ENCODE results near the gene SPTBN4. TPM values are rescaled to one million over a fixed set of nuclear protein-coding genes. Genes with fewer than 3 reads are reported as not detected.
"Not testable (repeated sequence)": the region's sequence is repeated elsewhere in the genome, so short reads cannot be mapped to it uniquely, and the experiment has no call there.

Gene SPTBN4
- polyA plus RNA-seq, 12 donors, result 0.14 to 0.83 (median 0.33) TPM; not detected in 2

DNA sequence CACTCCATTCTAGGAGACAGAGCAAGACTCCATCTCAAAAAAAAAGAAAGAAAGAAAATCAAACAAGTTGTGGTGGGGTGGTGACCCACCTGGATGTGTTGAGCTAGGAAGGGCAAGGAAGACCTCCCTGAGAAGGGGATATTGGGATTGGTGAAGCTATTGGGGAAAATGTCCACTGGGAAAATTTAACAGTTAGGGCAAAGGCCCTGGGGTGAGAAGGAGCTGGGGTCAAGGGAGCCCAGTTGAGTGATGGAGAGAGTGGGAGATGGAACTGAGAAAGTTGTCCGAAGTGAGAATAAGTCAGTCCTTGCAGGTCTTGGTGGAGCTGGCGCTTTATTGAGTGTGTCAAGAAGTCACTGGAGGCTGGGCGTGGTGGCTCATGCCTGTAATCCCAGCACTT, 28.5 kb upstream of the SPTBN4 start:
- DNase-seq, result no peak

DNA sequence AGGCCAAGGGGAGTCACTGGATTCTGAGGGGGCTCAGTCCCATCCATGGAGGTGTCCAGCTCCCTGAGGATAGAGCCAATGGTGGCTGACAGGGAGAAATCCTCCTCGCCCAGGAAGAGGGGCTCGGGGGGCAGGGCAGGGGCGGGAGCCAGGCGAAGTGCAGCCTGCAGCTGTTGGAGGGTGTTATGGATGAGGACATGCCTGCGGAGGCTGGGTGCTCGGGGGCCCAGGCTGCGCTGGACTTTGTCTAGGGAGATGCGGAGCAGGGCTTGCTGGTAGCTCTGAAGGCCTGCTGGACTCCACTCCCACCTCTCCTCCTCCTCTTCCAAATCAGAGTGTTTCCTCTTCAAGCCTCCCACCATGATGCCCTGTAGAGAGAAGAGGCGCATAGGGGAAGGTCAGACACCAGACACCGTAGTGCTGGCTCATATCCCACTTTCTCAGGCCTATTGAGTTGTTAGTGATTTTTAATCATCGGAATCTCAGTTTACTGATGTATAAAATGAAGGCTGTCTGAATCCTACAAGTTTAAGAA, 25.0 kb upstream of the SPTBN4 start:
- DNase-seq, result no peak

DNA sequence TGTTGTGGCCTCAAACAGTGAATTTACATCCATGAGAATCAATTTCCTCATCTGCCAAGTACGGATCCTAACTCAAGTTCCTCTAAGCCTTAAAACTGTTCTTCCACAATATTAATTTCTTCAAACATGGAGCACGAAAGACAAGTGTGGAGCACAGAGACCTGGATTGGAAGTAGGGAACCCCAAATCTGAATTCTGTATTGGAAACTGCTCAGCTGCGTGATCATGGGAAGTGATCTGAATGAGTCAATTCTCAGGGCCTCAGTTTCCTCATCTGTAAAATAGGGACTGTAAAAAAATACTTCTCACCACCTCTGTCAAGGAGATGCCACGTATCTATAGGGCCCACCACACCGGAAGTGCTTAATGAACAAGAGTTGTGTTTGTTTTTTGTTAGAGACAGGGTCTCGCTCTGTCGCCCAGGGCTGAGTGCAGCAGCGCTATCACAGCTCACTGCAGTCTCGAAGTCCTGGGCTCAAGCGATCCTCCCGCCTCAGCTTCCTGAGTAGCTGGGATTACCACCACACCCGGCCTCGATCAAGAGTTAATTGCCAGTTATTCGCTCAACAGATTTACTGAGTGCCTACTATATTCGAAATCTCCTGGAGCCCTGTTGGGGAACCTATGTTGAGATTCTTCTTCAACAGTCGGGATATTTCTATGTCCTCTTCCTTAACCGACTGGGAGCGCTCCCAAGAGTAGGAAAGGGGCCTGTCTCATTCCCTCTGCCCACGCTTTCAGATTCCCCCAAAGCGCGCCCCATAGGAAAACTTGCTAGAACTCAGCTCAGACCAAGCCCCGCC, 24.3 kb upstream of the SPTBN4 start:
- DNase-seq, result no peak

DNA sequence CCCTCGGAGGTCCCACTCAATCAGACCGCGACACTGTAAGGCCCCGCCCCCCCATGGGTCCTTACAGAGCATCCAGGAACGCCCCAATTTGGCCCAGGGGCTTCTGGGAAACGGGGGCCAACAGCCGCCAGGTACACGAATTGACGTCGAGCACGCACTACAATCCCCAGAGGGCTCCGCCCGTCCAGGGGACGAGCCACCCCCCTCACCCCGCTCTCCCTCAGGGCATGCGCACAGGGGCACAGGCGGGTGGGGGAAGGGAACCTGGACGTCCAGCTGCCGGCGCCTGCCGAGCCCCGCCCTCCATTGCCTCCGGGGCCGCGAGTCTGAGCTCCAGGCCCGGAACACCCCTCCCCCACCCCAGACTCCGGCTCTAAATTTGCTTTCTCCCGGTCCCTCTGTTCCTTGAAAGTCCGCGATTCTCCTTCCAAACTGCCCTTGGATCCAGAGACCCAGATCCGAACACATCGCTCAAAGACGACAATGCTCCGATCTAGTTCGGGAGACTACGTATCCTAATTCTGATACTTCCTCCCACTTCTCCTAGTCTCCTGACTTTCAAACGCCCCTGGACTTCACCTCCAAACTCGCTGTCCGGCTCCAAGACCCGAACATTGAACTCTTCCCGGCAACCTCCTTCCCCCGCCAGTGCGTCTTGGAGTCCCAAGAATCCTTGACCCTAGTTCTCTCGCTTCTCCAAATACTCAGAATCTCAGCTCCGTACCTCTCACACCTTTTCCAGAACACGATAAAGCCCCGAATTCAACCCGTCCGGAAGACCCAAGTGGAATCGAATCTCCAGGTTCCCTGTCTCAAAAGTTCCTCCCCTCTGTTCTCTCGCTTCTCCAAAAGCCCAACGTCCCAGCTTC, 23.4 kb upstream of the SPTBN4 start:
- DNase-seq, result peak; percentile 99

DNA sequence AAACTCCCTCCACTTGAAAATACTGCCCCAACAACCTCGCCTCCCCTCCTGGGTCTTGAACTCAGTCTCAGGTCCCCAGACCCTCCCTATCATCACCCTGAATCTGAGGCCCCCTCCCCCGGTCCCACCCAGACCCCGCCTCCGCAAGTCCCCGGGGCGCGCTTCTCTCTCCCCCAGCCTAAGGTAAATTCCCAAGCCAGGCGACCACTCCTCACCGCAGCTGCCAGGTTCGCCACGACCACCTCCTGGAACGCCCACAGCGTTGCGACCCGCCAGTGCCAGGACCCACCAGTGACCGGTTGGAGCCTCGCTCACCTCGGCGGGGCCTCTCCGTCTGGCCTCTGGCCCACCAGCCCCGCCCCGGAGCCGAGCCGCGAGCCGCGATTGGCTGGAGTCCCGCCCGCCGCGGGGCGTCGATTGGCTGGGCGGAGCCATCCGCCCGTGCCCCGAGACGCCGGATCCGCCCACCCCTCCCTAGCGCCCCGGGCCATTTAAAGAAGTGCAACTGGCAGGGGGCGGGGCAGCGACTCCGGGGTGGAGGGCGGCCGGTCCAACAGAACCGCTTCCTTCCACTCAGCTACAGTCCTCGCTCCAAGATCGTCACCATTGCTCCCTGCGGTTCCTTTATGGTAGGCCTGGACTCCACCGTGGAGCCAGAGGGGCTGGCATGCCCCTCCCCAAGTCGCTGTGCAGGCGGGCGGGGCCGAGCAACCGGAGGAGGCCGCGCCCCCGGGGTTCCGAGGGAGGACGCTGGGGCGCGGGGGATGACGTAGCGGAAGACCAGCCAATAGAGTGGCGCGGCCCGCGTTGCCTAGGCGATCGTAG, 22.6 kb upstream of the SPTBN4 start, which contains the start of gene SERTAD3:
TSS of gene SERTAD3 (minus strand) at position 336 of the 825 bp plus-strand sequence. CDS start 2,255 bp downstream, outside the sequence.
- peak; percentile 96 for DNase-seq

DNA sequence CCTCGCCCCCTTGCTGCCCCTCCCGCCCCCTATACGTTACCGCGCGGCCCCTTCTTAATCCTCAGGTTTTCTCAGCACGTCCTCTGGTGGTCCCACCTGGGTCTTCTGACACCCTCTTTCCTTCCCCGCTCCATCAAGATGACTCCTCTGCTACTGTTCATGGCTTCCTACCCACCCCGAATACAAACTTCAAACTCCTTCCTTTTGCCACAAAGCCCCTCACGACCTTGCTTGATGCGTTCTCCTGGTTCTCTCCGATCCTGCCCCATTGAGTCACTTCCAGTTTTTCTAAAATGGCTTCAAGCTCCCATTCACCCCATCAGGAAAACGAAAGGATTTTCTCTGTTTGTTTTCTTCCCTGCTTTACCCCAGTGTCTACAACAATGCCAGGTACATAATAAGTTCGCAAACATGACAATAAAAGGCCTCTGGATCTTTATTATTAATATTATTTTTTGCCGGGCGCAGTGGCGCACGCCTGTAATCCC, 21.9 kb upstream of the SPTBN4 start:
- DNase-seq, result no peak

DNA sequence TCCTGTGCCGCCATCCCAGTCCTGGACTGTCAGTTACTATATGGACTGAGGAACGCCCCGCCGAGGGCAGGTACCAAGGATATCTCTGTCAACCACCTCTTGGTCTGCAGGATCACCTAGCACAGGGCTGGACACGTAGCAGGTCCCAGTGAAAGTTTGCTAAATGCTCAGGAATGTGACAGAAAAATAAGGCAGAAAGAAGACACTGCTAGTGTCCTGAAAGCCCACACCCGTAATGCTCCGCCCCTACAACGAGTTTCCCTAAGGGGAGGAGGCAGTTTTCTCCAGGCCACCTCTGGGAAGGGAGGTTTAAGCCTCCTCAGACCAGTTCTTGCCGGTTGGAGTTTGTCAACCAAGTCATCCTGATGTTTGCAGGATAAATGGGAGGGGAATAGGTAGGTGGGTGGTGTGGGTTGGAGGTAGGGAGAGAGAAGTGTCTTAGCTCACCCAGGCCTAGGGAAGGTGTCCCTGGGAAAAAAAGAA, 21.0 kb upstream of the SPTBN4 start:
- DNase-seq, result no peak

DNA sequence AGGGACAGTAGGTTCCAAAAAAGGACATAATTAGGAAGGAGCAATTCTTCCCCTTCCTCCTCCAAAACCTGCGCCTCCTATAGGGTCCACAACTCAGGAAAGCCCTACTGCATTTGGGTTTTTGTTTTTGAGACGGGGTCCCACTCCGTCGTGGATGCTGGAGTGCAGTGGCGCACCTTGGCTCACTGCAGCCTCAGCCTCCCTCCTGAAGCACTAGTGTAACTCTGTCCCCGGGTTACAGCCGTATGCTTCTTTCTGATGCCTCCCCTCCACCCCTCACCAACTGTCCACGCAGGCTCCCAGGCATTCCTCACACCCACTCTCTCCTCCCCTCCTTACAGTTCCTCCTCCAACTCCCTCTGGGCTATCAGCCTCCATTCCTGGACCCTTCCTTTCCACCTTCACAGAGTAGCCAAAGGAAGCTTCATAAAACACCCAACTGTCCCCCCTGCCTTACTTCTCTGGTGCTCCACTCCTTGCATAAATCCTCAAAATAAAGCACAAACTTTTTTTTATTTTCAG, 20.5 kb upstream of the SPTBN4 start:
- DNase-seq, result no peak

DNA sequence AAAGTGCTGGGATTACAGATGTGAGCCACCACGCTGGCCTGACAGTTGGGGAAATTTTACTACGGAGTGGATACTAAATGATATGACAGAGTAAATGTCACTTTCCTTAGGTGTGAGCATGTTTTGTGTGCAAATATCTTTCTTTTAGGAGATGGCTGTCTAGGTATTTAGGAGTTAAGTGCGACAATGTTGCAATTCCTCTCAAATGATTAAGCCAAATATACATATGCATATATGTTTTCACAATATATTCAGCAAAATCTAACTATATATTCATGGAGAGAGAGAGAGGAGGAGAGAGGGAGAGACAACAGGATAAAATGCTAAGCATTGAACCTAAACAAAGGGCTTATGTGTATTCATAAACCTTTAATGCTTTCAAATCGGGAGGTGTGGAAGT, 17.3 kb upstream of the SPTBN4 start:
- DNase-seq, result no peak

DNA sequence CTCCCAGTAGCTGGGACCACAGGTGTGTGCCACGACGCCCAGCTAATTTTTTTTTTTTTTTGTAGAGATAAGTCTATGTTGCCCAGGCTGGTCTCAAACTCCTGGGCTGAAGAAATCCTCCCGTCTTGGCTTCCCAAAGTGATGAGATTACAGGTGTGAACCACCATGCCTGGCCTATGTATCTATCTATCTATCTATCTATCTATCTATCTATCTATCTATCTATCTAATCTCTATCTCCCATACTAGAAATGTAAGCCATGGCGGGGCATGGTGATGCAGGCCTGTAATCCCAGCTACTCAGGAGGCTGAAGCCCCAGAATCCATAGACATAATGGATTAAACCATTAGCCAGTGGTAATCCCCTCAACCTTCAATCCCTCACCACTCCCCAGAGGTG, 16.1 kb upstream of the SPTBN4 start:
- no peak for DNase-seq

DNA sequence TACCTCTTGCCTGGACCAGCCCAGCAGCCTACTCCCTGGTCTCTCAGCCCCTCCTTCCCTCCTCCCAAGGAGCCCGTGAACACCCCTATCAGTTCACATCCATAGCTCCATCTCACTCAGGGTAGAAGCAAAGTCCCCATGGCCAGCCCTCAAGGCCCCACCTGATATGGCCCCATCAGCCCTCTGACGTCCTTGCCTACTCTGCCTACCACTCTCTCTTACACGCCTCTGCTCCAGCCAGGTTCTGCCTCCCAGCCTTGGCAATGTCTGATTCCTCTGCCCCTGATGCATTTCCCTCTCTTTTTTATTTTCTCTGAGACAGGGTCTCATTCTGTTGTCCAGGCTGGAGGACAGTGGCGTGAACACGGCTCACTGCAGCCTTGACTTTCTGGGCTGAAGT, 14.8 kb upstream of the SPTBN4 start:
- no peak for DNase-seq

DNA sequence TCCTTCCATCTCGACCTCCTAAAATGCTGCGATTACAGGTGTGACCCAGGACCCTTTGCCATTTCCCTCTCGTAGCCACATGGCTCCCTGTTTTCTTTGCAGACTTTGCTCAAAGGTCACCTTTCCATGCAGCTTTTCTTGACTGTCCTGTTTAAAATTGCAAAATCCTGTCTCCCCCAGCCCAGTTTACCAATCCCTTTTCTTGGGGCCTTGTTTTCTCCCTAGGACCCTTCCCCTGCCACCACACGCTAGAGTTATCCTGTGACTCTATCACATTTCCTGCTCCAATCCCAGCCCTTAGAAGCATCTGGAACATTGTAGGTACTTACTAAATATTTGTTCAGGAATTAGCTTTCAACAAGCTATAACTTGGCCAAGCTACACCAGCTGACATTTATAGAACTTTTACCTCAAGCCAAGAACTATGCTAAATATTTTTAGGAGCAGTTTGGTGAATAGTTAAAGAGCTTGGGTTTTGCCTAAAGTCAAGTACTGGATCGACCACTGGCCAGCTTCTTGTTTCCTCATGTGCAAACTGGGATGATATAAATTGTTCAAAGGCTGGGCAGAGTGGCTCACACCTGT, 13.6 kb upstream of the SPTBN4 start:
- no peak for DNase-seq

DNA sequence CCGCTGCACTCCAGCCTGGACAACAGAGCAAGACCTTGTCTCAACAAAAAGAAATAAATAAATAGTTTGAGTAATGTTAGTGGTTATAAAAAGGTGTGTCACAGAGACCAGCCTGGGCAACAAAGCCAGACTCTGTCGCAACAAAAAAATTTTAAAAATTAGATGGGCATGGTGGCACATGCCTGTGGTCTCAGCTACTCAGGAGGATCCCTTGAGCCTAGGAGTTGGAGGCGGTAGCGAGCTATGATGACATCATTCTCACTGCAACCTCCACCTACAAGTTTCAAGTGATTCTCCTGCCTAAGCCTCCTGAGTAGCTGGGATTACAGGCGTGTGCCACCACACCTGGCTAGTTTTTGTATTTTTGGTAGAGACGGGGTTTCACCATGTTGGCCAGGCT, 12.9 kb upstream of the SPTBN4 start:
- not testable (repeated sequence) for DNase-seq

DNA sequence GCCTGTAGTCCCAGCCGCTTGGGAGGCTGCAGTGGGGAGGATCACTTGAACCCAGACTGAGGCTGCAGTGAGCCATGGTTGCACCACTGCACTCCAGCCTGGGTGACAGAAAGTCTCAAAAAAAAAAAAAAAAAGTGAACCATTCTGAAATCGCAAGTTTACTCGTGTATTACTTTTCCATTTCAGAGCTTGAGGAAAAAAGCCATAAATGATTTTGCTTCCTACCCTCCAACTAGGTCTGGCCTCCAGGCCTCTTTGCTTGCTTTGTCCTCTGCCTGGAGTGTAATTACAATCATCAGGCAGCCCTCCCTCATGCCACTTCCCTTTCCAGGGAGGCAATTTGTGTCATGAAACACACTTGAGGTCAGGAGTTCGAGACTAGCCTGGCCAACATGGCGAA, 9.8 kb upstream of the SPTBN4 start:
- DNase-seq, result no peak

DNA sequence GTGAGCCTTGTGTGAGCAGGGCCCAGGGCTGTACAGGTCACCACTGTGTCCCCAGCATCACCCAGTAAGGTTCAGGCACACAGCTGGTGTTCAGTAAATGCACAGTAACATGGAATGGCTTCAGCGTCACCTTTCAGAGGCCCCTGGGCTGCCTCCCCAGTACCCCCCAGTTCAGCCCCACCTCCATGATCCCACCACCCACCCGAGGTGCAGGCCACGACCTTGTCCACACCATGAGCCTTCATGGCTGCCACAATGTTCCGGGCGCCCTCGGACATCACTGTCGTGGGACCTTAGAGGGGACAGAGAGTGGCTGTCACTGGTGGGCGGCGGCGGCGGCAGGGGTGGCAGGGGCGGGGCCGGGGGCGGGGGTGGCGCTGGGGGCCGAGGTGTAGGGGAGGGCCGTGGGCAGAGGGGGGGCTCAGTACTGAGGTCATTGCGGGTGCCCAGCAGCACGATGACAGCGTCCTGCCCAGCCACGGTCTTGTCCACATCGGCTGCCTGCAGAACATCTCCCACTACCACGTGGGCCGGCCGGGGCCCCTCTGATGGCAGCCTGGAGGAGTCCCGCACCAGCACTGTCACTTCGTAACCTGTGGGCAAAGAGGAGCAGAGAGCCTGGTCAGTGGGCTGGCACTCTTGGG, 8.7 kb upstream of the SPTBN4 start:
- no peak for DNase-seq

DNA sequence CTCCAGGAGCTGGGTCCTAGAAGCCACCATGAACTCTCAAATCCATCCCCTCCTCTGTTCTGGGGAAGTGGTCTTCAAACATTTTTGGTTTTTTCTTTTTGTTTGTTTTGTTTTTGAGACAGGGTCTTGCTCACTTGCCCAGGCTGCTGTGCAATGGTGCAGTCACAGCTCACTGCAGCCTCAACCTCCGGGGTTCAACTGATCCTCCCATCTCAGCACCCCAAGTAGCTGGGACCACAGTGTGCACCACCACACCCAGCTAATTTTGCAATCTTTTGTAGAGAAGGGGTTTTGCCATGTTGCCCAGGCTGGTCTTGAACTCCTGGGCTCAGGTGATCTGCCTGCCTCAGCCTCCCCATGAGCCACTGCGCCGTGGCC, 8.2 kb upstream of the SPTBN4 start:
- no peak for DNase-seq

DNA sequence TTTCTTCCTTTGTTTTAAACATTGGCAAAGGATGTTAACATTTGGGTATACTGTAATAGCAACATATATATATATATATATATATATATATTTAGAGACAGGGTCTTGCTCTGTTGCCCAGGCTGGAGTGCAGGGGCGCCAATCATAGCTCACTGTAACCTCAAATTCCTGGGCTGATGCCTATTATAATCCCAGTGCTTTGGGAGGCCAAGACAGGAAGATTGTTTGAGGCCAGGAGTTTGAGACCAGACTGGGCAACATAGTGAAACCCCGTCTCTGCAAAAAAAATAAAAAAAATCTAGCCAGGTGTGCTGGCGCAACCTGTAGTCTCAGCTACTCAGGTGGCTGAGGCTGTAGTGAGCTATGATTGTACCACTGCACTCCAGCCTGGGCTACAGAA, 6.6 kb upstream of the SPTBN4 start:
- DNase-seq, result no peak

DNA sequence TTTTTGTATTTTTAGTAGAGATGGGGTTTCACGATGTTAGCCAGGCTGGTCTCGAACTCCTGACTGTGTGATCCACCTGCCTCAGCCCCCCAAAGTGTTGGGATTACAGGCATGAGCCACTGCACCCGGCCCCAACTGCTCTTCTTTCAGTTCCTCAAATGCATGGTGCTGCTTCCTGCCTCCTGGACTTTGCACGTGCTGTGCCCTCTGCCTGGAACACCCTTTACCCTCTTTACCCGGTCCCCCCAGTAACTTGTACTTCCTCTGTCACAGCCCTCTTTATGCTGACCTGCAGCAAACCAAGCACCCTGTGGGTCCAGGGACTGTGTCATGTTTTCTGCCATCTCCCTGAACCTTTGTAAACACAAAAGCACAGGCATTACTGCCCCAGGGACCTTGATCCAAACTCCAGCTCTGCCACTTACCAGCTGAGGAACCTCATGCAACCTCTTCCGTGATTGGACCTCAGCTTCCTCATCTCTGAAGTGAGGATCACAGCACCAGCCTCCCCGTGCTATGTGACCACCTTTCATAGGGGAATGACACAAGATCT, 5.1 kb upstream of the SPTBN4 start:
- DNase-seq, result no peak

DNA sequence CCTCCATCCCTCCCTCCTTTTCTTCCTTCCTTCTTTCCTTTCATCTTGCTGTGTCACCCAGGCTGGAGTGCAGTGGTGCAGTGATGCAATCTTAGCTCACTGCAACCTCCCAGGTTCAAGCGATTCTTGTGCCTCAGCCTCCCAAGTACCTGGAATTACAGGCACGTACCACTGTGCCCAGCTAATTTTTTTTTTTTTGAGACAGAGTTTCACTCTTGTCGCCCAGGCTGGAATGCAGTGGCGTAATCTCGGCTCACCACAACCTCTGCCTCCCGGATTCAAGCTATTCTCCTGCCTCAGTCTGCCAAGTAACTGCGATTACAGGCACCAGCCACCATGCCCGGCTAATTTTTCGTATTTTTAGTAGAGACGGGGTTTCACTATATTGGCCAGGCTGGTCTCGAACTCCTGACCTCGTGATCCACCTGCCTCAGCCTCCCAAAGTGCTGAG, 3.2 kb upstream of the SPTBN4 start:
- DNase-seq, result not testable (repeated sequence)

Measured in muscle of arm (tissue), 12 donors.